ENCODE measurements around the gene ENG. TPM values are rescaled to one million over a fixed set of nuclear protein-coding genes. Genes with fewer than 3 reads are reported as not detected.
A peak's percentile ranks its signal among the peaks of the same experiment; 100 is the strongest.

Gene ENG
- total and polyA plus RNA-seq, 2 experiments from 2014 or later: 1.4 to 2.6 TPM

DNA sequence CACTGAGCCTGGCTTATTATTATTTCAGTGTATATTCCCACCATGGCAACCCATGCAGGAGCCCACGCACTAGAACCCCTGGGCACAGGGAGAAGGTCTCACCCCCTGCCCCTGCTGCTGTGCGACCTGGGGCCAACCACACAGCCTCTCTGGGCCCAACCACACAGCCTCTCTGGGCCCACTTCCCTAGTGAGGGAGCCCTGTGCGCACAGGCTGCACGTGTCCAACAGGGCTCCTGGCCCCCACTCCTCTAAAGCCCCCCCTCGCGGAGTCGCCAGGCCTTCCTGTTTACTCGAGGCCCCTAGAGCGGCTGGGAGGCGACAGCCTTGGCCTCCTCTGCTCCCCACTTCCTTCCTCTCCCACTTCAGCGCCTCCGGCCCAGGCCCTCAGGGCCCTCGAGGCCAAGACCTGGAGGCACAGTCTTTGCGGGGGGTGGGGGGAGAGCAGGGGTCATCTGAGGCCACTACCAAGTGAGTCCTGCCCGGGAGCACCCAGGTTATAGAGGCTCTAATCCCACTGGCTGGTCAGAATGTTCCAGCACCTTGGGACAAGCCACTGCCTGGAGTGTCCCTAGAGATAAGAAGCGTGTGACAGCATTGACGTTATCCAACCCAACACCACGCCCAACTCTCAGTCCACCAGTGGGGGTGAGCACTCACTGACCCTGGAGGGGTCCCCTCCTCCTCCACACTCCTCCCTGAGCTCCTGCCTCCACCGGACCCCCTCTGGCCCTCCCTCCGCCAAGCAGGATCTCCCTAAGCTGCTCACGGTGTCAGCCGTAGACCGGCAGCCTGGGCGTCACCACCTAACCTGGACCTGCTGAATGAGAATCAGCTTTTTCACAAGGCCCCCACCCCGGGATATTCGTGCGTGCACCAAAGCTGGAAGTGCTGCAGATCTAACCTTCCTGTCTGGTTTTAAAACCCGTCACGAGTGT, 7.9 kb upstream of the ENG start:
- Mint-ChIP-seq H3K4me3 (no peak overlapping the region), H3K36me3 (ENCODE audit: low read depth) (no peaks in the 10 kb centered on the region), H3K4me1 (peaks cover 10% of the 10 kb centered on the region; the same call in 2 of the 3 replicates), H3K27ac (peak overlapping the region; percentile 65; the same call in 1 of the 2 replicates), H3K9me3 (no peaks in the 10 kb centered on the region), H3K27me3 (ENCODE audit: insufficient read depth, low read depth, poor library complexity) (peaks cover 7% of the 10 kb centered on the region)
- no peak overlapping the region for H3K4me3 ChIP-seq
- H4K20me1 ChIP-seq (replicated peaks; ENCODE audit: insufficient read depth): no peaks in the 10 kb centered on the region
- no peaks in the 10 kb centered on the region for H3K36me3 ChIP-seq (ENCODE audit: insufficient read depth)
- H2AFZ ChIP-seq: 0 out of 2 replicates have a peak overlapping the region, but pooled peaks have one; percentile 76
- H3K27ac ChIP-seq (ENCODE audit: low read depth): no peak overlapping the region
- DNase-seq (ENCODE audit: low spot score) (no peak), ATAC-seq (no peak; the same call in 2 of the 3 replicates)
- H3K4me1 ChIP-seq (ENCODE audit: insufficient read depth): no peaks in the 10 kb centered on the region; the same call in 1 of the 2 replicates
- no peaks in the 10 kb centered on the region for H3K27me3 ChIP-seq (ENCODE audit: insufficient read depth)
- H3K4me2 ChIP-seq: no peak overlapping the region
- no peaks in the 10 kb centered on the region for H3K9me2 ChIP-seq (ENCODE audit: insufficient read depth)
- no peak for TF ChIP-seq ZNF114 (CRISPR knock-in tag; IDR thresholded peaks at IDR 0.05)
- TF ChIP-seq EZH2 (IDR thresholded peaks at IDR 0.05; ENCODE audit: low read depth, unreplicated experiment): no peak
- no peak for TF ChIP-seq ZNF331 (CRISPR knock-in tag; IDR thresholded peaks at IDR 0.05; ENCODE audit: low read depth)
- TF ChIP-seq CTCF (conservative IDR thresholded peaks at IDR 0.05; ENCODE audit: low read depth in 2 of 2): no peak
- TF ChIP-seq EZH2phosphoT487 (IDR thresholded peaks at IDR 0.05; ENCODE audit: unreplicated experiment): no peak
- no peak for TF ChIP-seq CREB1 (CRISPR knock-in tag; IDR thresholded peaks at IDR 0.05; ENCODE audit: low read depth)
- TF ChIP-seq JUNB (IDR thresholded peaks at IDR 0.05; ENCODE audit: unreplicated experiment): no peak
- no peak for TF ChIP-seq REST (IDR thresholded peaks at IDR 0.05; ENCODE audit: unreplicated experiment)
- TF ChIP-seq, protein P1, sequence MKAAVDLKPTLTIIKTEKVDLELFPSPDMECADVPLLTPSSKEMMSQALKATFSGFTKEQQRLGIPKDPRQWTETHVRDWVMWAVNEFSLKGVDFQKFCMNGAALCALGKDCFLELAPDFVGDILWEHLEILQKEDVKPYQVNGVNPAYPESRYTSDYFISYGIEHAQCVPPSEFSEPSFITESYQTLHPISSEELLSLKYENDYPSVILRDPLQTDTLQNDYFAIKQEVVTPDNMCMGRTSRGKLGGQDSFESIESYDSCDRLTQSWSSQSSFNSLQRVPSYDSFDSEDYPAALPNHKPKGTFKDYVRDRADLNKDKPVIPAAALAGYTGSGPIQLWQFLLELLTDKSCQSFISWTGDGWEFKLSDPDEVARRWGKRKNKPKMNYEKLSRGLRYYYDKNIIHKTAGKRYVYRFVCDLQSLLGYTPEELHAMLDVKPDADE (IDR thresholded peaks at IDR 0.05): no peak
- no peak for TF ChIP-seq STAT1 (IDR thresholded peaks at IDR 0.05; ENCODE audit: unreplicated experiment)
- TF ChIP-seq POLR2AphosphoS5 (IDR thresholded peaks at IDR 0.05; ENCODE audit: low read depth): no peak
- H3F3A ChIP-seq (replicated peaks; ENCODE audit: low read depth): 0 out of 2 replicates have a peak, but pooled peaks cover 7% of the 10 kb centered on the region
- no peaks in the 10 kb centered on the region for H3K79me2 ChIP-seq (replicated peaks; ENCODE audit: insufficient read depth)

Measured in GM23338 (cell line).